Osteoblast (primary cell): Measurements from ENCODE around the gene ANKRD33. TPM values are rescaled to one million over a fixed set of nuclear protein-coding genes. Genes with fewer than 3 reads are reported as not detected.

Experiments
- DNase-seq: peaks from one replicate; pipeline ENCODE4 v3.0.0; 2011; ENCODE audit warnings: low spot score, mixed read lengths; ENCODE audit not compliant: insufficient read length; ENCODE audit errors: missing footprints
- H2AFZ ChIP-seq: 2 replicates; pipeline ENCODE4 v1.6.0; 2011; ENCODE audit warnings: mild to moderate bottlenecking, low read length
- H3K27ac ChIP-seq: 2 replicates; pipeline ENCODE4 v1.5.1; 2011; ENCODE audit warnings: mild to moderate bottlenecking, low read depth, low read length, moderate library complexity
- H3K27me3 ChIP-seq: 2 replicates; pipeline ENCODE4 v1.6.0; 2012; ENCODE audit warnings: mild to moderate bottlenecking, control low read depth, inconsistent platforms, low read length, moderate library complexity; ENCODE audit not compliant: insufficient read depth
- H3K36me3 ChIP-seq: 2 replicates; pipeline ENCODE4 v1.5.1; 2011; ENCODE audit warnings: mild to moderate bottlenecking, low read length, control low read depth, moderate library complexity; ENCODE audit not compliant: insufficient read depth
- H3K4me1 ChIP-seq: 2 replicates; pipeline ENCODE4 v1.5.1; 2011; ENCODE audit warnings: mild to moderate bottlenecking, low read length, control low read depth, moderate library complexity; ENCODE audit not compliant: insufficient read depth
- H3K4me2 ChIP-seq: 2 replicates; pipeline ENCODE4 v1.6.0; 2011; ENCODE audit warnings: mild to moderate bottlenecking, low read length; ENCODE audit not compliant: insufficient read depth
- H3K4me3 ChIP-seq: fragments of 200-600 bp; sonication (generic); 3 replicates; pipeline ENCODE4 v1.5.1; 2012; ENCODE audit warnings: mild to moderate bottlenecking, low read length, inconsistent platforms; ENCODE audit not compliant: insufficient read depth
- H3K79me2 ChIP-seq: 2 replicates; pipeline ENCODE4 v1.6.0; 2012; ENCODE audit warnings: mild to moderate bottlenecking, low read length, control low read depth, inconsistent platforms; ENCODE audit not compliant: insufficient read depth
- H3K9me3 ChIP-seq: 2 replicates; pipeline ENCODE4 v1.5.1; 2011; ENCODE audit warnings: low read depth, low read length, control low read depth
- H4K20me1 ChIP-seq: 2 replicates; pipeline ENCODE4 v1.6.0; 2012; ENCODE audit warnings: mild to moderate bottlenecking, low read length, control low read depth; ENCODE audit not compliant: insufficient read depth
- total RNA-seq: library from RNA; depleted of rRNA; stranded (reverse); fragments of >200 nt; gene quantifications from 2 replicates; pipeline ENCODE4 v1.2.3, GENCODE V29; 2012
- TF ChIP-seq, protein P1 (sequence below): IDR thresholded peaks from 2 replicates; pipeline ENCODE4 v1.5.1; 2011; ENCODE audit warnings: mild to moderate bottlenecking, low read depth, low read length, moderate library complexity; ENCODE audit errors: extremely low read depth

Gene ANKRD33
- total RNA-seq, 1 donor = not detected

DNA sequence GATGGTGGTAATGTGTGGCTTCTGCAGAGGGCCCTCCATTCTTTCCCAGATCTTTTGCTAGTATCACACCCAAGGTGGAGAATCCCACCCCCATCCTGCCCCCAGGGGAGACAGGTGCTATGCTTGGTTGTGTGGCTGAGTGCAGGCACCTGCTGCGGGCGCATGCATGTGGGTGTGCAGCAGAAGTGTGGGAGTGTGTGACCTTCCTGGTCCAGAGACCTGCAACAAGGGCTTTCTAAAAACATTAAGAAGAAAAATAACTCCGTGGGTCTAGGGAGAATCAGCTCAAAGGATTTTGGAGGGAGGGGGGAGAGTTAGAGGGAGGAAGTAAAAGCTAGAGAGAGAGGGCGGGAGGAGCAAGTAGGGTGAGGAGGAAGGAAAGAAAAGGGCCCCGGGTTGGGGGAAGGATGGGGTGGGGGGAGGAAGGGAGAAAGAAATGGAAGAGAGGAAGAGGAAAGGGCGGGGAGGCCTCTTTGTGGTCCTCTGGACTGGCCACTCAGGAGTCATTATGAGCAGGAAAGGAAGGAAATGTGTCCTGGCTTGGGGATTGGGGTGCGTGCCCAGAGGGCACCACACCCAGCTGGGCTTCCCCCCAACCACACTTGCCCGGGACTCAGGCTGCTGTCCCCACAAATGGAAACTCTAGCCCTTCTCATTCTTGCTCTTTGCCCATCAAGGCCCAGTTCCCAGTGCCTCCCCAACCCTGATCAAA lies 36.3 kb upstream of the ANKRD33 start:
- Histone ChIP-seq H3K9me3 (no peaks in the 10 kb centered on the region), H3K4me3 (no peak overlapping the region), H3K4me1 (peaks cover 11% of the 10 kb centered on the region), H3K27me3 (peaks cover 27% of the 10 kb centered on the region), H2AFZ (no peak overlapping the region), H4K20me1 (no peaks in the 10 kb centered on the region), H3K4me2 (no peak overlapping the region), H3K79me2 (no peaks in the 10 kb centered on the region), H3K27ac (no peak overlapping the region), H3K36me3 (no peaks in the 10 kb centered on the region)
- DNase-seq = peak; percentile 86
- TF ChIP-seq, protein P1, sequence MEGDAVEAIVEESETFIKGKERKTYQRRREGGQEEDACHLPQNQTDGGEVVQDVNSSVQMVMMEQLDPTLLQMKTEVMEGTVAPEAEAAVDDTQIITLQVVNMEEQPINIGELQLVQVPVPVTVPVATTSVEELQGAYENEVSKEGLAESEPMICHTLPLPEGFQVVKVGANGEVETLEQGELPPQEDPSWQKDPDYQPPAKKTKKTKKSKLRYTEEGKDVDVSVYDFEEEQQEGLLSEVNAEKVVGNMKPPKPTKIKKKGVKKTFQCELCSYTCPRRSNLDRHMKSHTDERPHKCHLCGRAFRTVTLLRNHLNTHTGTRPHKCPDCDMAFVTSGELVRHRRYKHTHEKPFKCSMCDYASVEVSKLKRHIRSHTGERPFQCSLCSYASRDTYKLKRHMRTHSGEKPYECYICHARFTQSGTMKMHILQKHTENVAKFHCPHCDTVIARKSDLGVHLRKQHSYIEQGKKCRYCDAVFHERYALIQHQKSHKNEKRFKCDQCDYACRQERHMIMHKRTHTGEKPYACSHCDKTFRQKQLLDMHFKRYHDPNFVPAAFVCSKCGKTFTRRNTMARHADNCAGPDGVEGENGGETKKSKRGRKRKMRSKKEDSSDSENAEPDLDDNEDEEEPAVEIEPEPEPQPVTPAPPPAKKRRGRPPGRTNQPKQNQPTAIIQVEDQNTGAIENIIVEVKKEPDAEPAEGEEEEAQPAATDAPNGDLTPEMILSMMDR = no peak

DNA sequence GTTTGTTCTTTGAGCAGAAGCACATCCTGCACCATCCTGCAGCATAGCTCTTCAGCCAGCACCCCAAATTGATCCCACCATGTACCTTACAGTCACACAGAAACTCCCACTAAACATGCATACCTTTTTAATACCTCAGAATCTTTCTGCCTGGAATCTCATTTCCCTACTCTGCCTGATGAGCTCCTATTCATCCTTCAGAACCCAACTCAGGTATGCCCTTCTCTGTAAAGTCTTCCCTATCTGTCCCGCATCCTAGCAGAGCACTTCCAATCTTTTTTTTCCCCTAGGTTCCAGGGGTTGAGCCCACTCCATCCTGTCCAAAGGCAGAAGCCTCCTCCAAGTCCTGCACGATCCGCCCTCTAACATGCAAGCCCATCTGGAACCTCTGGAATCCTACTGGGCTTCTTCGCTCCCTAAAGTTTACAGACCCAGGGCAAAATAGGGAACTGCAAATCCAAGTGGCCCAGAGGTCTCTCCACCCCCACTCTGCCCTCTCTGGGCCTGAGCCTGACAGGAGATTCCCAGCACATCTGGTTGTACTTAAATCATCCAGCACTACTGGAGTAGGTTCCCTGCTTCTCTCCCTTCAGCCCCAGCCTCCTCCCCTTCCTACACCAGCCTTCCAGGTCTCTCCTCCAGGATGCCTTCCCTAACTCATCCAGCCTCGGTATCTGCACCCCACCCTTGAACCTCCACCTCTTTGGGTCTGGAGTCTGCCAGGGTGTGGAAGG lies 35.3 kb upstream of the ANKRD33 start:
- no peak overlapping the region for H3K4me3 ChIP-seq
- peaks cover 19% of the 10 kb centered on the region for H3K27me3 ChIP-seq
- no peak overlapping the region for H3K4me2 ChIP-seq
- H3K79me2 ChIP-seq = no peaks in the 10 kb centered on the region
- H3K9me3 ChIP-seq = no peaks in the 10 kb centered on the region
- TF ChIP-seq, protein P1 = no peak
- DNase-seq = peak; percentile 73
- H3K27ac ChIP-seq = no peak overlapping the region
- H3K36me3 ChIP-seq = no peaks in the 10 kb centered on the region
- H4K20me1 ChIP-seq = no peaks in the 10 kb centered on the region
- H2AFZ ChIP-seq = no peak overlapping the region
- H3K4me1 ChIP-seq = peaks cover 9% of the 10 kb centered on the region

DNA sequence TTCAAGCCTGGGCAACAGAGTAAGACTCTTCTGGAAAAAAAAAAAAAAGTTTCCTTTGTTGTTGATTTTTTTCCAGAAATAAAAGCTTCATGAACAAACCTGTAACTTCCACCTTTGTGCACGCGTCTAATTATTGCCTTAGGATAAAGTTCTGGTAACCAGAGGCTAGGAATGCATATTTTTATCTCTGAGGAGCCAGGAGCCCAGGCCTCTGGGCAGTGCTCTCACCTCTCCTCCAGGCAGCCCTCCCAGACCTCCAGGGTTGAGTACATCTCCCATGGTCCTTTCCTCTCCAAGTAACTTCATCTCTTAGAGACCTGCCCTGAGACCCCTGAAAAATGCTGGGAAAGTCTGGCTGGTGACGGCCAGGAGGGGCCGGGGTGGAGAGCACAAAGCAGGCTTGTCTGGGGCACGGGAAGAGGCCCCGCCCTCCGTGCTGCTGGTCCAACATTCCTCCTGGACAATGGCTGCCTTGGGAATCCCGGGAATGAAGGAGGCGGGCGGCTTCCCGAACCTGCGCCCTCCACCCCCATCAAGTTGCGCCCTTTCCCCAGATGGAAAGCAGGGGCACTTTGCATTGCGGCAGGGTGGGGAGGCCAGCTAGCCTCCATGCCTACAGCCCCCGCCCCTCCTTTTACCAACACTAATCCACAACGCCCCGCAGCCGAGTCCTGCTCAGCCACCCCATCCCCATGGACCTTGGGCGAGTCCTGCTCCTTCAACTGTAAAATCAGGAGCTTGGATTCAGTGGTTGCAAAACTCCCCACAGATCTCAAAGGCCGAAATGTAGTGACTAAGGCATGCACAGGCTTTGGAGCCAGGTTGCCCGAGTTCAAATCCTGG lies 32.1 kb upstream of the ANKRD33 start:
- H2AFZ ChIP-seq = peak overlapping the region; percentile 95
- H3K27ac ChIP-seq = no peak overlapping the region
- H3K4me3 ChIP-seq = peak overlapping the region; percentile 72
- H3K27me3 ChIP-seq = no peaks in the 10 kb centered on the region
- peaks cover 9% of the 10 kb centered on the region for H3K4me1 ChIP-seq
- H3K4me2 ChIP-seq = peak overlapping the region; percentile 85
- no peaks in the 10 kb centered on the region for H3K9me3 ChIP-seq
- TF ChIP-seq, protein P1 = no peak
- DNase-seq = peak; percentile 97
- H3K79me2 ChIP-seq = no peaks in the 10 kb centered on the region
- H3K36me3 ChIP-seq = no peaks in the 10 kb centered on the region
- H4K20me1 ChIP-seq = no peaks in the 10 kb centered on the region
